Trophoblast cell (in vitro differentiated cells and primary cell): ENCODE measurements around the gene GSS. TPM values are rescaled to one million over a fixed set of nuclear protein-coding genes. Genes with fewer than 3 reads are reported as not detected.

ENCODE experiments used
- DNase-seq, 2 donors: peaks; one replicate each; pipeline ENCODE4 v3.0.0-alpha.2; 2016
- H2AFZ ChIP-seq: 2 replicates; pipeline ENCODE4 v1.6.1; 2013; ENCODE audit warnings: low read length, moderate library complexity, mild to moderate bottlenecking; ENCODE audit not compliant: insufficient read depth, poor library complexity
- H2AK5ac ChIP-seq: 2 replicates; pipeline ENCODE4 v1.6.1; 2013; ENCODE audit warnings: mild to moderate bottlenecking, low read length
- H2BK120ac ChIP-seq: 2 replicates; pipeline ENCODE4 v1.6.1; 2013; ENCODE audit warnings: low read length, mild to moderate bottlenecking, moderate library complexity; ENCODE audit not compliant: insufficient read depth, poor library complexity
- H2BK12ac ChIP-seq: 2 replicates; pipeline ENCODE4 v1.6.1; 2013; ENCODE audit warnings: mild to moderate bottlenecking, low read length, moderate library complexity
- H2BK5ac ChIP-seq: 2 replicates; pipeline ENCODE4 v1.6.1; 2013; ENCODE audit warnings: low read length, low read depth, moderate library complexity, mild to moderate bottlenecking; ENCODE audit not compliant: poor library complexity
- H3K14ac ChIP-seq: 2 replicates; pipeline ENCODE4 v1.6.1; 2013; ENCODE audit warnings: mild to moderate bottlenecking, low read length
- H3K18ac ChIP-seq: 2 replicates; pipeline ENCODE4 v1.6.1; 2013; ENCODE audit warnings: mild to moderate bottlenecking, low read length
- H3K23ac ChIP-seq: 2 replicates; pipeline ENCODE4 v1.6.1; 2013; ENCODE audit warnings: low read length
- H3K27ac ChIP-seq: 2 replicates; pipeline ENCODE4 v1.5.1; 2013; ENCODE audit warnings: low read depth, mild to moderate bottlenecking, inconsistent platforms, low read length, moderate library complexity
- H3K27me3 ChIP-seq: 2 replicates; pipeline ENCODE4 v1.6.1; 2013; ENCODE audit warnings: inconsistent platforms, mild to moderate bottlenecking, low read length, moderate library complexity; ENCODE audit not compliant: insufficient read depth
- H3K36me3 ChIP-seq, 2 experiments: 1 replicate in 1 of 2; 2 replicates in 1 of 2; pipeline ENCODE4 v1.6.1; 2013; ENCODE audit warnings: low read length in 2 of 2, mild to moderate bottlenecking in 2 of 2, moderate library complexity in 1 of 2; ENCODE audit not compliant: insufficient read depth in 2 of 2, control insufficient read depth in 1 of 2
- H3K4ac ChIP-seq: 2 replicates; pipeline ENCODE4 v1.6.1; 2013; ENCODE audit warnings: low read depth, mild to moderate bottlenecking, low read length, moderate library complexity
- H3K4me1 ChIP-seq, 2 experiments: 1 replicate in 1 of 2; 2 replicates in 1 of 2; pipeline ENCODE4 v1.6.1; 2013; ENCODE audit warnings: low read length in 2 of 2, mild to moderate bottlenecking in 2 of 2, moderate library complexity in 1 of 2; ENCODE audit not compliant: insufficient read depth in 2 of 2, control insufficient read depth in 1 of 2
- H3K4me2 ChIP-seq: 2 replicates; pipeline ENCODE4 v1.6.1; 2013; ENCODE audit warnings: inconsistent platforms, mild to moderate bottlenecking, low read length, moderate library complexity
- H3K4me3 ChIP-seq: 2 replicates; pipeline ENCODE4 v1.5.1; 2013; ENCODE audit warnings: mild to moderate bottlenecking, low read depth, low read length, inconsistent platforms
- H3K79me1 ChIP-seq: one replicate; pipeline ENCODE4 v1.6.1; 2013; ENCODE audit warnings: low read length
- H3K79me2 ChIP-seq: 2 replicates; pipeline ENCODE4 v1.6.1; 2013; ENCODE audit warnings: low read length, mild to moderate bottlenecking; ENCODE audit not compliant: control insufficient read depth, insufficient read depth, poor library complexity
- H3K9ac ChIP-seq: 2 replicates; pipeline ENCODE4 v1.6.1; 2013; ENCODE audit warnings: mild to moderate bottlenecking, low read length
- H3K9me3 ChIP-seq: 2 replicates; pipeline ENCODE4 v1.6.1; 2013; ENCODE audit warnings: low read depth, mild to moderate bottlenecking, control low read depth, inconsistent platforms, low read length; ENCODE audit not compliant: insufficient read depth
- H4K12ac ChIP-seq: 2 replicates; pipeline ENCODE4 v1.6.1; 2013; ENCODE audit warnings: low read depth, mild to moderate bottlenecking, low read length, moderate library complexity
- H4K8ac ChIP-seq: 2 replicates; pipeline ENCODE4 v1.6.1; 2013; ENCODE audit warnings: low read depth, mild to moderate bottlenecking, low read length, moderate library complexity
- H4K91ac ChIP-seq: one replicate; pipeline ENCODE4 v1.6.1; 2013; ENCODE audit warnings: low read depth, mild to moderate bottlenecking, low read length, moderate library complexity
- WGBS: extraction: QIAGEN DNeasy Blood & Tissue Kit; methylation state at CpG from one replicate; pipeline ENCODE4 v1.1.7; 2013; ENCODE audit warnings: missing lambda C conversion rate; ENCODE audit not compliant: insufficient read length, insufficient coverage; ENCODE audit errors: extremely low coverage; 5-methylcytosine and 5-hydroxymethylcytosine counted together
- polyA plus RNA-seq: library from polyadenylated mRNA; stranded (reverse); fragments of 200-250 nt; gene quantifications from 2 replicates; pipeline ENCODE4 v1.2.3, GENCODE V29; 2013

Gene GSS
- polyA plus RNA-seq: 29.0 and 32.1 TPM in 2 replicates

DNA sequence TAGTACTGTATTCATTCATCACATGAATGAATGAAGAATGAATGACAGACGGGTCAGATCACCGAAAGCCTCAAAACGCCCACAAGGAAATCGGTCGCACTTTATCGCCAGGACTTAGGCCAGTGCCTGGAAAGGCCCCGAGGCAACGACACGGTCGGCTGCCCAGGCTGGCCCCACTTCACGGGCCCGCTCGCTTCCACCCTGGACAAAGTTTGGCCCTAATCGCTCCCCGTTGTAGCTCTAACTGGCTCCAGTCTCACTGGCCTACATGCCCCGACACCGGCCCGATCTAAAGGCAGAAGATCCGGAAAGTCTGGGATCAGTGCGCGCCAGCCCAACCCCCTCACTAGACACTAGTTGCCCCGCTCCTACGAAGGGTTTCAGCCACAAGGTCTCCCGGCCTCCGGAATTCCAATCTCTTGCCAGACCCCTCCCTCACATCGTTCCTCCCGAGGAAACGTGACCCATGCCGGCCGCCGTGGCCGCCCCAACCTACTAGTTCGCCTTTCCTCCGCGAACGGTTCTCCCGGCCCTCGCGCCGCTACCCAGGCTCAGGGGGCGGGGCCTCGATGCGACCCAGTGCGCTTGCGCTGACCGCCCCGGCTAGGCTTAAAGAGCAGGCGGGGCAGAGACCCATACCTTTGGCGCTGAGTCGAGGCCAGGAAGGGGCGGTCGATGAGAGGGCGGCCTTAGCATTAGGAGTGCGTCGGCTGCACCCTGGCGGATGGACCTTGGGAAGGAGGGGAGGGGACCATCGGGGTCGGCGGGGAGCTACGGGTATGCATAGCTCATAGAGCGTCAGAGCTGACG, at the start of gene GSS, which contains the start of gene MYH7B:
GSS (minus strand) TSS at position 576 of the 810 bp plus-strand sequence. CDS start 3,954 bp downstream, outside the sequence.
MYH7B (plus strand) TSS at position 638 of the 810 bp plus-strand sequence. CDS start 22,138 bp downstream, outside the sequence.
- peak within 1 kb of the TSS; percentile 83 for H2AFZ ChIP-seq
- peak within 1 kb of the TSS; percentile 41 for H3K4ac ChIP-seq
- no peaks in the 10 kb centered on the region for H3K9me3 ChIP-seq

DNA sequence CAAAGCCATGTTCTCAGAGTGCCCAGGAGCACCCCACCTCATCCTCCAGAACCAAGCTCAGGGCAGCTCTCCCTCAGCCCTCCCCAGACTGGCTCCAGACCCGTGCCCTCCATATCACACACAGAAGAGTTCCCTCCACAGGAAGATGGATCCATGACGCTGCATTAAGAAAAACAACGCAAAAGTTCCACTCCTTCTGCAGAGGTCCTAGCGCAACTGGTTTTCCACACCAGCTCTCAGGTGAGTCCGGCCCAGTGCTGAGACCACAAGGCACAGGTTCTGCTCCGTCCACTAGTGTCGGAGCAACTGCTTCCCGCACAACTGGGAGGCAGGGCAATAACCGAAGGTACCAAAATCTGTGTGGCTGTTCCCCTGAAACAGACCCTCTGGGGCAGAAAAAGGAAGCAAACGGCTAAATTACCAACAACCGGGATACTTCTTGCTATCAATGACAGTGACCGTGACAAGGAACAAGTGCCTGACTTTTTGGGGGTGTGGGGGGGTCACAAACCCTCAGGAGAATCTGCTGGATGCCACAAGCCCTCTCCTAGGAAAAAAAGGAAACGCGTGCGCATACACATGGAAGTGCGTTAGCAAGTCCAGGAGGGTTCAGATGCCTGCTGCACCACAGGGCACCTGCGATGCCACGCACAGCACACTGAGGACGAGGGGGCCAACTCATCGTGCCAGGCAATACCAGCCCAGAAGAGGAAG, 49.3 kb upstream of the GSS start:
- no CpG with 5 or more reads among the region's 20 CpGs for WGBS

More for the DNA sequence above, at the start of gene GSS, which contains the start of gene MYH7B:
- Histone ChIP-seq H3K4me2 (peak within 1 kb of the TSS; percentile 49), H4K12ac (peak within 1 kb of the TSS; percentile 61), H4K8ac (peak within 1 kb of the TSS; percentile 75), H2AK5ac (no peak within 1 kb of the TSS), H3K23ac (no peak within 1 kb of the TSS), H3K27ac (peak within 1 kb of the TSS; percentile 59), H2BK5ac (peak within 1 kb of the TSS; percentile 70), H2BK12ac (no peak within 1 kb of the TSS), H3K14ac (peak within 1 kb of the TSS; percentile 83), H3K27me3 (no peaks in the 10 kb centered on the region), H3K9ac (peak within 1 kb of the TSS; percentile 62), H3K4me3 (peak within 1 kb of the TSS; percentile 74), H3K4me1 (peaks cover 3 to 5% of the 10 kb centered on the region in 2 experiments), H3K18ac (peak within 1 kb of the TSS; percentile 65), H3K79me2 (peaks cover 4% of the 10 kb centered on the region), H4K91ac (peak within 1 kb of the TSS; percentile 83), H3K79me1 (peaks cover 7% of the 10 kb centered on the region), H2BK120ac (peak within 1 kb of the TSS; percentile 49), H3K36me3 (peaks cover 3% of the 10 kb centered on the region in 2 experiments)
- no CpG with 5 or more reads among the region's 62 CpGs for WGBS
- peak; percentile 98 to 99 for DNase-seq

DNA sequence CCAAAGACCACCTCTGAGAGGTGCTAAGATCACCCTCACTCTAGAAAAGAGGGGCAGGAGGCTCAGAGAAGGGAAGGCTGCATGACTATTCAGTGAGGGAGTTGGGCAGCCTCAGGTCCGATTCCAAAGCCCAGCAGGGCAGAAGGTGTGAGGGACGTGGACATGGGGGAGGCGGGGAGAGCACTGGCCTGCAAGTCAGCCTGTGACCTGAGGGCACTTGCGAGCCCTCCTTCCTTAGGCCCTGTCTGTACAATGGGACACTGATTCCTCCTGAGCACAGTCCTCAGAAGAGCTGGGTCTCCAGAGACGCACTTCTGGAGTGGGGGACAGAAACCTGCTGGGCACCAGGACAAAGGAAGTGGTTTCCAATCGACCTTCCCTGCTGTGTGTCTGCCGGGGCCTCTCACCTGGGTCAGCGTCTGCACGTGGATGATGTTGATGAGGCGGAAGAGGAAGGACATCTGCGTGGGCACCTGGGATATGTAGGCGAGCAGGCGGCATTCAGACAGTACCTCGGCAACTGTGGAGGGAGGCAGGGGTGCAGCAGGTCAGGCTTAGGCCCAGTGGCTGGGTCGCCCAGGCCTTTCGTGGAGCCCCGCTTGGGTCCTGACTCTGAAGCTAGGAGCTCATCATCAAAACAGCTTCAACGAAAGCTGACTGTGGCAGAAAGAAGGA, 48.6 kb upstream of the GSS start:
- Histone ChIP-seq H4K12ac (no peak overlapping the region), H3K27ac (no peak overlapping the region), H4K91ac (no peak overlapping the region), H3K79me1 (no peaks in the 10 kb centered on the region), H3K4me3 (no peak overlapping the region), H3K23ac (no peak overlapping the region), H3K14ac (no peak overlapping the region), H2BK120ac (no peak overlapping the region), H2AK5ac (no peak overlapping the region), H3K4ac (no peak overlapping the region), H2BK5ac (no peak overlapping the region), H2AFZ (no peak overlapping the region), H4K8ac (no peak overlapping the region), H3K9ac (no peak overlapping the region), H2BK12ac (no peak overlapping the region), H3K4me2 (no peak overlapping the region), H3K9me3 (no peaks in the 10 kb centered on the region), H3K27me3 (no peaks in the 10 kb centered on the region), H3K18ac (no peak overlapping the region), H3K4me1 (no peaks in the 10 kb centered on the region), H3K36me3 (peaks cover 93 to 95% of the 10 kb centered on the region in 2 experiments), H3K79me2 (no peaks in the 10 kb centered on the region)
- no peak for DNase-seq
- WGBS: no CpG with 5 or more reads among the region's 18 CpGs

More for the DNA sequence above, 49.3 kb upstream of the GSS start:
- Histone ChIP-seq H3K9me3 (no peaks in the 10 kb centered on the region), H3K14ac (no peak overlapping the region), H3K23ac (no peak overlapping the region), H3K4ac (no peak overlapping the region), H3K27ac (no peak overlapping the region), H4K12ac (no peak overlapping the region), H2AFZ (no peak overlapping the region), H2BK120ac (no peak overlapping the region), H2BK12ac (no peak overlapping the region), H3K79me1 (no peaks in the 10 kb centered on the region), H3K4me2 (no peak overlapping the region), H3K4me1 (no peaks in the 10 kb centered on the region), H3K18ac (no peak overlapping the region), H4K91ac (no peak overlapping the region), H3K27me3 (no peaks in the 10 kb centered on the region), H2BK5ac (no peak overlapping the region), H3K36me3 (peaks cover 95 to 96% of the 10 kb centered on the region in 2 experiments), H2AK5ac (no peak overlapping the region), H3K4me3 (no peak overlapping the region), H3K9ac (no peak overlapping the region), H3K79me2 (no peaks in the 10 kb centered on the region), H4K8ac (no peak overlapping the region)
- DNase-seq: no peak
